Measurements from ENCODE around the gene TGFB2. TPM values are rescaled to one million over a fixed set of nuclear protein-coding genes. Genes with fewer than 3 reads are reported as not detected.

TGFB2 gene
- polyA plus RNA-seq, 1 donor from 2014 or later = 0.10 TPM

DNA sequence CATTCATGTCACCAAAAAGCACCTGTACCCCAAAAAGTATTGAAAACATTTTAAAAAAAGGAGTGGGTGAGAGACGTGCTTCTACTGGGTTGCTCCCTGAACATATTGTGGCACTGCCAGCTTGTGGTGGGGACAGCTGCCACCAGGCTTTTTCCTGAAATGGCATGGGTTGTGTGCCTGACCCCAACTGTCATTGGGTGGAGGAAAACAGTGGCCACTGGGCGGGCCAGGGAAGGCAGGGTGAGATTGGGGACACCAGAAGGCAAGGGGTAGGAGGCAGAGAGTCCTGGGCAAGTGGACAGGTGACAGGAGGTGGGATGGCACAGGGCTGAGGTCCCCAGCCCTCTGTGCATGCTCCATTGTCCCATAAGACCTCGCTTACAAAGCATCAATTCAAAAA, 55.5 kb downstream of the TGFB2 start:
- H3K4me2 ChIP-seq (ENCODE audit: low read length) = no peak overlapping the region
- no peak overlapping the region for H3K27ac ChIP-seq (ENCODE audit: low read length)
- TF ChIP-seq EP300 (conservative IDR thresholded peaks at IDR 0.05; ENCODE audit: poor library complexity, severe bottlenecking) = no peak
- TF ChIP-seq RAD21 (conservative IDR thresholded peaks at IDR 0.05) = no peak
- TF ChIP-seq, protein P1, sequence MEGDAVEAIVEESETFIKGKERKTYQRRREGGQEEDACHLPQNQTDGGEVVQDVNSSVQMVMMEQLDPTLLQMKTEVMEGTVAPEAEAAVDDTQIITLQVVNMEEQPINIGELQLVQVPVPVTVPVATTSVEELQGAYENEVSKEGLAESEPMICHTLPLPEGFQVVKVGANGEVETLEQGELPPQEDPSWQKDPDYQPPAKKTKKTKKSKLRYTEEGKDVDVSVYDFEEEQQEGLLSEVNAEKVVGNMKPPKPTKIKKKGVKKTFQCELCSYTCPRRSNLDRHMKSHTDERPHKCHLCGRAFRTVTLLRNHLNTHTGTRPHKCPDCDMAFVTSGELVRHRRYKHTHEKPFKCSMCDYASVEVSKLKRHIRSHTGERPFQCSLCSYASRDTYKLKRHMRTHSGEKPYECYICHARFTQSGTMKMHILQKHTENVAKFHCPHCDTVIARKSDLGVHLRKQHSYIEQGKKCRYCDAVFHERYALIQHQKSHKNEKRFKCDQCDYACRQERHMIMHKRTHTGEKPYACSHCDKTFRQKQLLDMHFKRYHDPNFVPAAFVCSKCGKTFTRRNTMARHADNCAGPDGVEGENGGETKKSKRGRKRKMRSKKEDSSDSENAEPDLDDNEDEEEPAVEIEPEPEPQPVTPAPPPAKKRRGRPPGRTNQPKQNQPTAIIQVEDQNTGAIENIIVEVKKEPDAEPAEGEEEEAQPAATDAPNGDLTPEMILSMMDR (IDR thresholded peaks at IDR 0.05; ENCODE audit: poor library complexity, severe bottlenecking) = no peak
- no peak for TF ChIP-seq POLR2AphosphoS5 (IDR thresholded peaks at IDR 0.05)
- no peak for TF ChIP-seq TAF1 (IDR thresholded peaks at IDR 0.05; ENCODE audit: low read depth)
- TF ChIP-seq, protein P2, sequence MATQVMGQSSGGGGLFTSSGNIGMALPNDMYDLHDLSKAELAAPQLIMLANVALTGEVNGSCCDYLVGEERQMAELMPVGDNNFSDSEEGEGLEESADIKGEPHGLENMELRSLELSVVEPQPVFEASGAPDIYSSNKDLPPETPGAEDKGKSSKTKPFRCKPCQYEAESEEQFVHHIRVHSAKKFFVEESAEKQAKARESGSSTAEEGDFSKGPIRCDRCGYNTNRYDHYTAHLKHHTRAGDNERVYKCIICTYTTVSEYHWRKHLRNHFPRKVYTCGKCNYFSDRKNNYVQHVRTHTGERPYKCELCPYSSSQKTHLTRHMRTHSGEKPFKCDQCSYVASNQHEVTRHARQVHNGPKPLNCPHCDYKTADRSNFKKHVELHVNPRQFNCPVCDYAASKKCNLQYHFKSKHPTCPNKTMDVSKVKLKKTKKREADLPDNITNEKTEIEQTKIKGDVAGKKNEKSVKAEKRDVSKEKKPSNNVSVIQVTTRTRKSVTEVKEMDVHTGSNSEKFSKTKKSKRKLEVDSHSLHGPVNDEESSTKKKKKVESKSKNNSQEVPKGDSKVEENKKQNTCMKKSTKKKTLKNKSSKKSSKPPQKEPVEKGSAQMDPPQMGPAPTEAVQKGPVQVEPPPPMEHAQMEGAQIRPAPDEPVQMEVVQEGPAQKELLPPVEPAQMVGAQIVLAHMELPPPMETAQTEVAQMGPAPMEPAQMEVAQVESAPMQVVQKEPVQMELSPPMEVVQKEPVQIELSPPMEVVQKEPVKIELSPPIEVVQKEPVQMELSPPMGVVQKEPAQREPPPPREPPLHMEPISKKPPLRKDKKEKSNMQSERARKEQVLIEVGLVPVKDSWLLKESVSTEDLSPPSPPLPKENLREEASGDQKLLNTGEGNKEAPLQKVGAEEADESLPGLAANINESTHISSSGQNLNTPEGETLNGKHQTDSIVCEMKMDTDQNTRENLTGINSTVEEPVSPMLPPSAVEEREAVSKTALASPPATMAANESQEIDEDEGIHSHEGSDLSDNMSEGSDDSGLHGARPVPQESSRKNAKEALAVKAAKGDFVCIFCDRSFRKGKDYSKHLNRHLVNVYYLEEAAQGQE (IDR thresholded peaks at IDR 0.05; ENCODE audit: borderline replicate concordance) = no peak
- no peak for TF ChIP-seq MXI1 (conservative IDR thresholded peaks at IDR 0.05; ENCODE audit: poor library complexity, severe bottlenecking)
- TF ChIP-seq SMC3 (conservative IDR thresholded peaks at IDR 0.05; ENCODE audit: poor library complexity) = no peak
- no peak for TF ChIP-seq EZH2 (IDR thresholded peaks at IDR 0.05; ENCODE audit: borderline replicate concordance, insufficient read depth, low read length, poor library complexity, severe bottlenecking)
- H4K20me1 ChIP-seq (ENCODE audit: insufficient read depth) = no peaks in the 10 kb centered on the region
- H2AFZ ChIP-seq (ENCODE audit: low read depth, low read length) = no peak overlapping the region
- no peaks in the 10 kb centered on the region for H3K9me2 ChIP-seq (ENCODE audit: insufficient read depth, low read length)
- H3F3A ChIP-seq (ENCODE audit: insufficient read depth, low read length, poor library complexity, severe bottlenecking) = no peaks in the 10 kb centered on the region
- H3K79me2 ChIP-seq (replicated peaks; ENCODE audit: insufficient read depth, low read length) = no peaks in the 10 kb centered on the region
- H3K4me3 ChIP-seq (ENCODE audit: low read length) = no peak overlapping the region
- H3K36me3 ChIP-seq (ENCODE audit: insufficient read depth, low read length) = no peaks in the 10 kb centered on the region
- H3K9me3 ChIP-seq (ENCODE audit: low read length) = no peaks in the 10 kb centered on the region
- H3K27me3 ChIP-seq (ENCODE audit: insufficient read depth, low read depth, low read length) = no peaks in the 10 kb centered on the region
- H3K9ac ChIP-seq (ENCODE audit: low read length) = no peak overlapping the region

DNA sequence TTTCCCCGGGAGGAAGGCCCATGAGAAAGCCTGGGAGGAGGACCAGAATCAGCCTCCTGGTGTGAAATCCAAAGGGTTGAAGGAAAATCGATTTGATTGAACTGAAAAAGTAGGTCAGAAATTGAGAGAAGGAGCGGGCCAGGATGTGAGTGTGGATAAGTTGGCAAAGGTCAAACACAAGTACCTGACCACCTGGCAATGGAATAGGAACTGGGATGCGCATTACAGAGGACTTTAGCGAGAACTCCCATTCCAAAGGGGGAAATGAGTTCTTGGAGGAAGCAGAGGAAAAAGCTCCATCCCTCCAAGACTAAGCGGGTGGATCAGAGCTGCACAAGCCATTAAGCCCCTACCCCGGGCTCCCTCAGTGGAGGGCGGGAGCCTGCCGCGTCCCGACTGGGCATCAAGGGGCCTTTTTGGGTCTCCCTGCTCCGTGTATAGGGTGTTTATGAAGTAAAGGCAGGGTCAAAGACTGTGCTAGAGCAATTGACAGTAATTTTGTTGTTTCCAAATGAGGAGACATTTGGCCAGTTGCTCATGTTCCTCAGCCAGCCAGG, 56.4 kb downstream of the TGFB2 start:
- no peaks in the 10 kb centered on the region for H3K27me3 ChIP-seq (ENCODE audit: insufficient read depth, low read depth, low read length)
- H3K9me3 ChIP-seq (ENCODE audit: low read length) = no peaks in the 10 kb centered on the region
- H3K79me2 ChIP-seq (replicated peaks; ENCODE audit: insufficient read depth, low read length) = no peaks in the 10 kb centered on the region
- no peak overlapping the region for H3K4me3 ChIP-seq (ENCODE audit: low read length)
- TF ChIP-seq POLR2AphosphoS5 (IDR thresholded peaks at IDR 0.05) = no peak
- TF ChIP-seq, protein P2 (IDR thresholded peaks at IDR 0.05; ENCODE audit: borderline replicate concordance) = no peak
- TF ChIP-seq EP300 (conservative IDR thresholded peaks at IDR 0.05; ENCODE audit: poor library complexity, severe bottlenecking) = no peak
- no peak for TF ChIP-seq SMC3 (conservative IDR thresholded peaks at IDR 0.05; ENCODE audit: poor library complexity)
- TF ChIP-seq, protein P1 (IDR thresholded peaks at IDR 0.05; ENCODE audit: poor library complexity, severe bottlenecking) = no peak
- no peak for TF ChIP-seq EZH2 (IDR thresholded peaks at IDR 0.05; ENCODE audit: borderline replicate concordance, insufficient read depth, low read length, poor library complexity, severe bottlenecking)
- no peak for TF ChIP-seq MXI1 (conservative IDR thresholded peaks at IDR 0.05; ENCODE audit: poor library complexity, severe bottlenecking)
- no peak for TF ChIP-seq RAD21 (conservative IDR thresholded peaks at IDR 0.05)
- TF ChIP-seq TAF1 (IDR thresholded peaks at IDR 0.05; ENCODE audit: low read depth) = no peak
- no peaks in the 10 kb centered on the region for H3K9me2 ChIP-seq (ENCODE audit: insufficient read depth, low read length)
- H3K9ac ChIP-seq (ENCODE audit: low read length) = no peak overlapping the region
- no peak overlapping the region for H2AFZ ChIP-seq (ENCODE audit: low read depth, low read length)
- no peaks in the 10 kb centered on the region for H4K20me1 ChIP-seq (ENCODE audit: insufficient read depth)
- no peak overlapping the region for H3K27ac ChIP-seq (ENCODE audit: low read length)
- no peaks in the 10 kb centered on the region for H3F3A ChIP-seq (ENCODE audit: insufficient read depth, low read length, poor library complexity, severe bottlenecking)
- H3K36me3 ChIP-seq (ENCODE audit: insufficient read depth, low read length) = no peaks in the 10 kb centered on the region
- no peak overlapping the region for H3K4me2 ChIP-seq (ENCODE audit: low read length)

Measured in neural cell (in vitro differentiated cells).